Progenitor cell of endocrine pancreas (in vitro differentiated cells): ENCODE measurements around the gene TIMP2. TPM values are rescaled to one million over a fixed set of nuclear protein-coding genes. Genes with fewer than 3 reads are reported as not detected.

Experiments
- DNase-seq: peaks from one replicate; pipeline ENCODE4 v3.0.0; 2021; ENCODE audit warnings: low spot score; ENCODE audit not compliant: unreplicated experiment
- H3K27ac Mint-ChIP-seq: 2 replicates; pipeline ENCODE4 v1.8.0; 2021; ENCODE audit warnings: mild to moderate bottlenecking, moderate library complexity, mixed read lengths
- H3K27me3 Mint-ChIP-seq: 2 replicates; pipeline ENCODE4 v1.8.0; 2021; ENCODE audit warnings: mixed read lengths
- H3K36me3 Mint-ChIP-seq: 2 replicates; pipeline ENCODE4 v1.8.0; 2022; ENCODE audit warnings: mixed read lengths; ENCODE audit not compliant: insufficient read depth
- H3K4me1 Mint-ChIP-seq: 2 replicates; pipeline ENCODE4 v1.8.0; 2021; ENCODE audit warnings: low read depth, mixed read lengths
- H3K4me3 Mint-ChIP-seq: 2 replicates; pipeline ENCODE4 v1.8.0; 2021; ENCODE audit warnings: low read depth, mild to moderate bottlenecking, moderate library complexity, mixed read lengths
- H3K9me3 Mint-ChIP-seq: 2 replicates; pipeline ENCODE4 v1.8.0; 2021; ENCODE audit warnings: low read depth, mixed read lengths
- CTCF ChIP-seq: fragments of 200-600 bp; sonication (generic); IDR thresholded peaks from one replicate; pipeline ENCODE4 v1.5.0; 2021; ENCODE audit warnings: antibody characterized with exemption, mild to moderate bottlenecking; ENCODE audit not compliant: unreplicated experiment
- total RNA-seq: library from RNA; stranded (reverse); gene quantifications from 2 replicates; pipeline ENCODE4 v1.2.1, GENCODE V29; 2021

TIMP2 gene
- total RNA-seq, 1 donor from 2014 or later, result 51.4 TPM

GRCh38 chr17:78959803-78960202, 34.6 kb upstream of the TIMP2 start:
- no peaks in the 10 kb centered on the region for H3K36me3 Mint-ChIP-seq
- TF ChIP-seq CTCF, result no peak
- H3K27ac Mint-ChIP-seq, result no peak overlapping the region
- DNase-seq, result no peak
- no peaks in the 10 kb centered on the region for H3K9me3 Mint-ChIP-seq
- peaks cover 3% of the 10 kb centered on the region for H3K27me3 Mint-ChIP-seq
- H3K4me1 Mint-ChIP-seq, result peaks cover 2% of the 10 kb centered on the region
- H3K4me3 Mint-ChIP-seq, result no peak overlapping the region

GRCh38 chr17:78958641-78959127, 33.5 kb upstream of the TIMP2 start:
- H3K36me3 Mint-ChIP-seq, result no peaks in the 10 kb centered on the region
- TF ChIP-seq CTCF, result no peak
- peaks cover 2% of the 10 kb centered on the region for H3K4me1 Mint-ChIP-seq
- no peaks in the 10 kb centered on the region for H3K9me3 Mint-ChIP-seq
- H3K27ac Mint-ChIP-seq, result no peak overlapping the region
- DNase-seq, result no peak
- H3K27me3 Mint-ChIP-seq, result peaks cover 3% of the 10 kb centered on the region
- no peak overlapping the region for H3K4me3 Mint-ChIP-seq

GRCh38 chr17:78957128-78957527, 31.9 kb upstream of the TIMP2 start:
- H3K27ac Mint-ChIP-seq, result no peak overlapping the region
- no peaks in the 10 kb centered on the region for H3K9me3 Mint-ChIP-seq
- DNase-seq, result no peak
- TF ChIP-seq CTCF, result no peak
- peaks cover 3% of the 10 kb centered on the region for H3K27me3 Mint-ChIP-seq
- no peak overlapping the region for H3K4me3 Mint-ChIP-seq
- H3K4me1 Mint-ChIP-seq, result peaks cover 6% of the 10 kb centered on the region
- H3K36me3 Mint-ChIP-seq, result no peaks in the 10 kb centered on the region

GRCh38 chr17:78956254-78956653, 31.1 kb upstream of the TIMP2 start:
- Mint-ChIP-seq H3K27me3 (peaks cover 3% of the 10 kb centered on the region), H3K27ac (no peak overlapping the region), H3K36me3 (no peaks in the 10 kb centered on the region), H3K9me3 (peaks cover under 1% of the 10 kb centered on the region), H3K4me1 (peaks cover 11% of the 10 kb centered on the region), H3K4me3 (no peak overlapping the region)
- no peak for DNase-seq
- TF ChIP-seq CTCF, result no peak

GRCh38 chr17:78954684-78955083, 29.5 kb upstream of the TIMP2 start:
- no peak for DNase-seq
- no peak for TF ChIP-seq CTCF
- no peak overlapping the region for H3K4me3 Mint-ChIP-seq
- H3K9me3 Mint-ChIP-seq, result peaks cover 10% of the 10 kb centered on the region
- no peak overlapping the region for H3K27ac Mint-ChIP-seq
- H3K27me3 Mint-ChIP-seq, result peaks cover 3% of the 10 kb centered on the region
- H3K4me1 Mint-ChIP-seq, result peaks cover 11% of the 10 kb centered on the region
- no peaks in the 10 kb centered on the region for H3K36me3 Mint-ChIP-seq
